HepG2 (cell line): ENCODE measurements around the gene CLEC2A. TPM values are rescaled to one million over a fixed set of nuclear protein-coding genes. Genes with fewer than 3 reads are reported as not detected.

Experiments
- ATAC-seq: fragments of 200-7000 bp; cut with Tn5 transposase; 3 replicates; pipeline ENCODE4 v1.9.1; 2020; ENCODE audit warnings: mild to moderate bottlenecking, moderate library complexity
- BruUV-seq: library from RNA; stranded (reverse); fragments of 400-500 nt; replicated peaks from 2 replicates; lab custom pipeline; 2021; lab: Mats Ljungman, UMichigan
- CTCF ChIA-PET: fragments of 300-600 bp; formaldehyde crosslinking; extraction: SDS; loops from one replicate; lab custom pipeline; 2021; ENCODE audit warnings: low total read pairs, inconsistent platforms, low intra/inter-chr PET ratio; lab: Yijun Ruan, JAX
- POLR2A ChIA-PET: fragments of 350-600 bp; sonication (Branson Sonifier 250); formaldehyde crosslinking; loops from one replicate; lab custom pipeline; 2020; ENCODE audit warnings: antibody characterized with exemption, inconsistent platforms; lab: Yijun Ruan, JAX
- DNase-seq: peaks from one replicate; pipeline ENCODE4 v3.0.0-alpha.2; 2015; ENCODE audit warnings: low spot score
- FAIRE-seq: peaks from 3 replicates; lab custom pipeline; 2011; peaks lifted over from hg19 to GRCh38; lab: Jason Lieb, UNC
- H2AFZ ChIP-seq: one replicate; pipeline ENCODE4 v1.6.1; 2011; ENCODE audit warnings: low read length, inconsistent platforms
- H3K27ac ChIP-seq: fragments of 300-600 bp; 3 replicates; pipeline ENCODE4 v1.8.0; 2011; ENCODE audit warnings: mixed run types, mild to moderate bottlenecking, mixed read lengths, low read length, inconsistent platforms; ENCODE audit not compliant: insufficient read depth; ENCODE audit errors: extremely low read length
- H3K27me3 ChIP-seq, 2 experiments: fragments of 200-600 bp in 1 of 2; 2 replicates in 1 of 2; 3 replicates in 1 of 2; pipeline versions ENCODE4 v1.6.0 to v1.8.0; 2011; ENCODE audit warnings: low read length in 2 of 2, mild to moderate bottlenecking in 2 of 2, moderate library complexity in 2 of 2, inconsistent platforms in 1 of 2; ENCODE audit not compliant: insufficient read depth in 2 of 2, control insufficient read depth in 1 of 2
- H3K36me3 ChIP-seq, 2 experiments: fragments of 200-600 bp in 1 of 2; replicated peaks in 1 of 2; 2 replicates in 1 of 2; 3 replicates in 1 of 2; pipeline versions ENCODE4 v1.5.1 to v1.8.0; 2011; ENCODE audit warnings: low read length in 2 of 2, inconsistent platforms in 1 of 2; ENCODE audit not compliant: insufficient read depth in 2 of 2, control insufficient read depth in 1 of 2
- H3K4me1 ChIP-seq: 2 replicates; pipeline ENCODE4 v1.5.1; 2012; ENCODE audit warnings: low read length, inconsistent platforms; ENCODE audit not compliant: insufficient read depth
- H3K4me2 ChIP-seq: 2 replicates; pipeline ENCODE4 v1.6.0; 2011; ENCODE audit warnings: low read depth, low read length, inconsistent platforms
- H3K4me3 ChIP-seq, 3 experiments: fragments of 200-600 bp in 1 of 3; sonication (generic), shearing (Covaris generic) in 1 of 3; replicated peaks in 1 of 3; 2 replicates each; pipeline ENCODE4 v1.5.1; 2011 to 2016; ENCODE audit warnings: low read length in 3 of 3, inconsistent platforms in 2 of 3, low read depth in 2 of 3, mild to moderate bottlenecking in 2 of 3, control low read depth in 1 of 3, mixed read lengths in 1 of 3; ENCODE audit not compliant: insufficient read depth in 1 of 3
- H3K79me2 ChIP-seq: one replicate; pipeline ENCODE4 v1.6.1; 2011; ENCODE audit warnings: low read length, inconsistent platforms; ENCODE audit not compliant: insufficient read depth
- H3K9ac ChIP-seq: 2 replicates; pipeline ENCODE4 v1.6.0; 2011; ENCODE audit warnings: mild to moderate bottlenecking, low read depth, low read length, inconsistent platforms; ENCODE audit not compliant: insufficient read depth
- H3K9me3 ChIP-seq: 2 replicates; pipeline ENCODE4 v1.5.1; 2012; ENCODE audit warnings: mild to moderate bottlenecking, low read length
- H4K20me1 ChIP-seq: 2 replicates; pipeline ENCODE4 v1.6.0; 2011; ENCODE audit warnings: inconsistent platforms, mild to moderate bottlenecking, low read length, moderate library complexity; ENCODE audit not compliant: insufficient read depth
- ATF7 ChIP-seq, 2 experiments: fragments of 450-650 bp in 1 of 2; sonication (generic) in 1 of 2; formaldehyde crosslinking in 1 of 2; IDR thresholded peaks; 2 replicates each; pipeline versions ENCODE4 v1.4.0 to v1.6.1; 2016 to 2020; ENCODE audit warnings: antibody characterized with exemption in 1 of 2, mild to moderate bottlenecking in 1 of 2, missing genetic modification reagents in 1 of 2
- DR1 ChIP-seq: sonication (generic); formaldehyde crosslinking; IDR thresholded peaks from 2 replicates; pipeline ENCODE4 v1.8.0; 2021; ENCODE audit warnings: mild to moderate bottlenecking, missing genetic modification reagents, inconsistent platforms
- EEA1 ChIP-seq: sonication (generic); formaldehyde crosslinking; IDR thresholded peaks from 2 replicates; pipeline ENCODE4 v1.5.1; 2020; ENCODE audit warnings: mild to moderate bottlenecking, missing genetic modification reagents, borderline replicate concordance
- FLYWCH1 ChIP-seq: sonication (generic); formaldehyde crosslinking; IDR thresholded peaks from 2 replicates; pipeline ENCODE4 v1.8.1; 2023; ENCODE audit warnings: mild to moderate bottlenecking, missing genetic modification reagents
- FOXO4 ChIP-seq: sonication (generic); formaldehyde crosslinking; conservative IDR thresholded peaks from 2 replicates; pipeline ENCODE4 v1.8.1; 2023; ENCODE audit warnings: missing genetic modification reagents
- KMT2A ChIP-seq: sonication (generic); formaldehyde crosslinking; IDR thresholded peaks from 2 replicates; pipeline ENCODE4 v1.4.0; 2020; ENCODE audit warnings: missing genetic modification reagents
- MIER3 ChIP-seq: IDR thresholded peaks from 2 replicates; pipeline ENCODE4 v1.6.1; 2016; ENCODE audit warnings: missing compliant biosample characterization, borderline replicate concordance
- NFE2L1 ChIP-seq: sonication (generic); formaldehyde crosslinking; IDR thresholded peaks from 2 replicates; pipeline ENCODE4 v1.4.0; 2020; ENCODE audit warnings: missing genetic modification reagents, mild to moderate bottlenecking, borderline replicate concordance
- RNF219 ChIP-seq: sonication (generic); formaldehyde crosslinking; IDR thresholded peaks from 2 replicates; pipeline ENCODE4 v1.5.0; 2020; ENCODE audit warnings: mild to moderate bottlenecking, missing genetic modification reagents
- TCF7 ChIP-seq: sonication (generic); IDR thresholded peaks from 2 replicates; pipeline ENCODE4 v1.6.1; 2016; ENCODE audit warnings: antibody characterized with exemption, low read depth
- TFAP4 ChIP-seq: sonication (generic); IDR thresholded peaks from 2 replicates; pipeline ENCODE4 v1.6.1; 2016; ENCODE audit warnings: low read depth, borderline replicate concordance
- ZFP62 ChIP-seq: sonication (generic); formaldehyde crosslinking; IDR thresholded peaks from 2 replicates; pipeline ENCODE4 v1.4.0; 2020; ENCODE audit warnings: missing genetic modification reagents
- ZNF225 ChIP-seq: sonication (generic); formaldehyde crosslinking; IDR thresholded peaks from 2 replicates; pipeline ENCODE4 v1.4.0; 2020; ENCODE audit warnings: mild to moderate bottlenecking, missing genetic modification reagents
- ZNF460 ChIP-seq: sonication (generic); formaldehyde crosslinking; IDR thresholded peaks from 2 replicates; pipeline ENCODE4 v1.5.1; 2020; ENCODE audit warnings: missing genetic modification reagents, mild to moderate bottlenecking, borderline replicate concordance
- ZNF773 ChIP-seq: sonication (generic); formaldehyde crosslinking; IDR thresholded peaks from 2 replicates; pipeline ENCODE4 v1.4.0; 2020; ENCODE audit warnings: missing genetic modification reagents, borderline replicate concordance
- WGBS: methylation state at CpG from one replicate; pipeline ENCODE4 v1.1.6; 2017; ENCODE audit warnings: low lambda C conversion rate; 5-methylcytosine and 5-hydroxymethylcytosine counted together
- in situ Hi-C: cut with HindIII; loops from 2 replicates; pipeline ENCODE4 v1.10.0; 2017; ENCODE audit warnings: low pct_unique_long_range_greater_than_20kb; ENCODE audit not compliant: extremely low pct_ligation_motif_present
- intact Hi-C: fragments of 100-400 bp; cut with micrococcal nuclease; formaldehyde crosslinking; loops from one replicate; pipeline ENCODE4 v1.10.0; 2022; ENCODE audit not compliant: unreplicated experiment
- polyA plus RNA-seq, 8 experiments: library from polyadenylated mRNA; depleted of rRNA in 3 of 8; stranded (reverse) in 7 of 8; unstranded in 1 of 8; fragments of >200 nt; fragmentation: Illumina TruSeq in 4 of 8; extraction: Trizol in 4 of 8; gene quantifications; 2 replicates each; pipeline versions ENCODE4 v1.2.1 to v1.2.3, GENCODE V29; 2011 to 2016; ENCODE audit warnings: low read depth in 4 of 8, missing spikeins in 1 of 8, mixed read lengths in 1 of 8; ENCODE audit not compliant: insufficient read depth in 1 of 8
- total RNA-seq, 5 experiments: library from RNA; depleted of rRNA; stranded (reverse); fragments of >200 nt; fragmentation: Illumina TruSeq; extraction: Trizol; gene quantifications; 2 replicates each; pipeline ENCODE4 v1.2.3, GENCODE V29; 2016; ENCODE audit warnings: low read depth in 1 of 5

CLEC2A gene
- total and polyA plus RNA-seq, 2 of the 13 experiments (the other 11 are each of a cell fraction or from before 2014, with no cell fraction given), result not detected

- intact Hi-C loops, result no loop called here
- H3K9me3 ChIP-seq, result no peaks in the 10 kb centered on the region
- H3K27ac ChIP-seq, result no peak overlapping the region
- peak; percentile 66 for ATAC-seq
- WGBS, result 4% methylated on average over 2 of the region's 2 CpGs
- H2AFZ ChIP-seq, result no peak overlapping the region
- H4K20me1 ChIP-seq, result no peaks in the 10 kb centered on the region
- no peaks in the 10 kb centered on the region for H3K4me1 ChIP-seq
- no TSS peak for BruUV-seq
- H3K36me3 ChIP-seq, result no peaks in the 10 kb centered on the region
- H3K4me2 ChIP-seq, result no peak overlapping the region
- DNase-seq, result no peak
- FAIRE-seq, result no peak
- no peak overlapping the region for H3K9ac ChIP-seq
- in situ Hi-C loops, result no loop called here
- no peak overlapping the region for H3K4me3 ChIP-seq
- ChIA-PET POLR2A (no interaction called here), CTCF (no interaction called here)
- TF ChIP-seq TCF7 (peak; percentile 29), ZNF773 (CRISPR knock-in tag) (no peak)
- no peaks in the 10 kb centered on the region for H3K79me2 ChIP-seq
- no peaks in the 10 kb centered on the region for H3K27me3 ChIP-seq
Measured at GRCh38 chr12:9969673-9970072, 37.5 kb upstream of the CLEC2A start.

GRCh38 chr12:9961901-9962300 lies 29.7 kb upstream of the CLEC2A start:
- no TSS peak for BruUV-seq
- no peak for DNase-seq
- no peak for ATAC-seq
- POLR2A ChIA-PET, result no interaction called here
- no peak overlapping the region for H3K27ac ChIP-seq
- no peaks in the 10 kb centered on the region for H3K9me3 ChIP-seq
- no peaks in the 10 kb centered on the region for H3K4me1 ChIP-seq
- H3K4me3 ChIP-seq, result no peak overlapping the region
- no peaks in the 10 kb centered on the region for H4K20me1 ChIP-seq
- intact Hi-C loops (no loop called here), in situ Hi-C loops (no loop called here)
- H3K36me3 ChIP-seq, result no peaks in the 10 kb centered on the region
- FAIRE-seq, result no peak
- no peaks in the 10 kb centered on the region for H3K27me3 ChIP-seq
- H3K79me2 ChIP-seq, result no peaks in the 10 kb centered on the region
- 18% methylated on average over 3 of the region's 3 CpGs for WGBS
- H3K4me2 ChIP-seq, result no peak overlapping the region
- no peak overlapping the region for H2AFZ ChIP-seq
- CTCF ChIA-PET, result no interaction called here
- H3K9ac ChIP-seq, result no peak overlapping the region
- no peak for TF ChIP-seq ZNF460
- TF ChIP-seq ZNF225 (CRISPR knock-in tag), result no peak
- TF ChIP-seq TFAP4, result no peak
- TF ChIP-seq FLYWCH1 (CRISPR knock-in tag), result no peak
- TF ChIP-seq DR1 (CRISPR knock-in tag), result no peak
- no peak for TF ChIP-seq RNF219
- no peak for TF ChIP-seq ZFP62 (CRISPR knock-in tag)
- TF ChIP-seq ATF7 (IDR thresholded peaks at IDR 0.05), result no peak
- no peak for TF ChIP-seq ATF7 (CRISPR knock-in tag; IDR thresholded peaks at IDR 0.05)
- no peak for TF ChIP-seq KMT2A (CRISPR knock-in tag)
- TF ChIP-seq EEA1 (CRISPR knock-in tag), result no peak
- TF ChIP-seq FOXO4, result no peak
- TF ChIP-seq NFE2L1 (CRISPR knock-in tag), result no peak
- no peak for TF ChIP-seq MIER3
